Measurements from ENCODE around the gene SEMA3B.
A peak's percentile ranks its signal among the peaks of the same experiment; 100 is the strongest.
"Not testable (repeated sequence)": the region's sequence is repeated elsewhere in the genome, so short reads cannot be mapped to it uniquely, and the experiment has no call there.

Gene SEMA3B

DNA sequence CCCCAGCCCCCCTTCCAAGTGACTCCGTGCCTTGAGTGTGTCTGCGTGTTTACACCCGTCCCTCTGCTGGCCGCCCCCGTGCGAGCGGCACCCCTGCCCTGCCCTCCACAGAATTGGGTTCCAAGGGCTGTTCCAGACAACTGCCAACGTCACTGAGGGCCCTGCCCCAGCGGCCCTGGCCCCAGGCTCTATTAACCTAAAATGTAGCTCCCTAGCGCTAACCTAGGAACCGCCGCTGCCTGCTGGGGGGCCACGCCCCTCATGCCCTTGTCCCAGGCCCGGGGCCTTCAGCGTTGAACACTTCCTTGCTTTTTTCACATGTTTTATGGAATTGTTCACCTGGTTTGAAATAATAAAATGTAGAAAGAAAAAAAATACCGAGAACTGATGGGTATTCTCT is 10.0 kb upstream of the SEMA3B start:
- no peak for DNase-seq (ENCODE audit: low read depth)

DNA sequence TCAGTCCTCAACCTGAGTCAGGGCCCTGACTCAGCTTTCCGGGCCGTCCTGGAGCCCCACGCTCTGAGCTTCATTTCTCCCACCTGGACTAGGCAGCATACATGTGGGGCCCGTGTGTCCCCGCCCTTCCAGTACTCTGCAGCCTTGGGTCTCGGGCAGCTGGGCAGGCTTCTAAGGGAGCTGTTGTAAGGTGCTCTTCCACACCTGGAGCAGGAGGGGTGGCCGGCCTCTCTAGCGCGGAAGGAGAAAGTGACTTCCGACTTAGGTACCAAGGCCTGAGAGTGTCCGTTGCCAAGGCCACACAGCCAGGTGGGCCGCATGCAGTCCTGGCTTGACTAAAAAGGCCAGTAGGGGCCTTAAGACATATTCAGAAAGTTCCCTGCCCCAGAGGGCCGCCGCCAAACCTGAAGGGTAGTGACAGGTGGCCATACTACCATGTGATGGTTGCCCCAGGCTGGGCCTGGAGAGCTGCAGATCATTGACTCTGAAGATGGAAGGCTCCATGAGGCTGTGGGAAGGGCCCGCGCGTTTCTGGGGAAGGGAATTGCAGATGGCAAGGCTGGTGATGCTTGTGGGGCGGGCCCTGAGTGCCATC is 9.4 kb upstream of the SEMA3B start:
- no peak for DNase-seq (ENCODE audit: low read depth)

DNA sequence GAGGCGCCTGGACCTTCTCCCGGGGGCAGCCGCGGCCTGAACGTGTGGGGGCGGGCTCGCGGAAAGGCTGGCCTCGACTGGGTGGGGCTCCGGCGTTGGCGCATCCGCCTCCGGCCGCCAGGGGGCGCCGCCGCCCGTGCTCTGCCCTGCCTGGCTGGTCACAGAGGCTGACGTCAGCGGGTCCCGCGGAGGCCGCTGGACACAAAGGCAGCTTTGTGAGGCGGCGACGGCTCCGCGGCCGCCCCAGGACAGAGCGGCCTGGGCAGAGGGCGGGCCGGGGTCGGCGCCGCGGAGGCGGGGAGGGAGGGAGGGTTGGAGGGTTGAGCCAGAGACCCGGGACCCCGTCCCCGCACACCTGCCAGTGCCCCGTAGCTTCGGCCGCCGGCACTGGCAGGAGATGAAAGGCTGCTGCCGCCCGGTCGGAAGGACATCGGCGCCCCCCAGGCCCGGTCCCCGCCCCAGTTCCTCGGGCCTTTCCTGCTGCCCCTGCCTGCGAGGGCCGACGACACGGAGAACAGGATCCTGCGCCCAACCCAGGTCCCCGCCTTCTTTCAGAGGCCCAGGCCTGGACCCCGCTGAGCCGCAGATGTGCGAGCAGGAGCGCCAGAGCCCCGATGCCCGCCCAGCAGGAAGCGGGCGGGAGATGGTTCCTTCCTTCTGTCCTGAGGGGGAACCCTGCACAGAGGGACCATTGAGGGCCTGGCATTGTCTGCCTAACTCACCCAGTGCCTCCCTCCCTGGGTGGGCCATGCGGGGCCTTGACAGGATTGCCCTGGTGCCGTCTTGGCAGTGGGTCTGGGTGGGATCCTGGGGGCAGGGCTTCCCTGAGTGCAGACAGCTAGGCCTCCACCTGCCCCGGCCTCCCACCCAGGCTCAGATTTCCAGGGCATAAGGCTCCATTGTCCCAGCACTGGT is 8.7 kb upstream of the SEMA3B start:
- no peak for DNase-seq (ENCODE audit: low read depth)

DNA sequence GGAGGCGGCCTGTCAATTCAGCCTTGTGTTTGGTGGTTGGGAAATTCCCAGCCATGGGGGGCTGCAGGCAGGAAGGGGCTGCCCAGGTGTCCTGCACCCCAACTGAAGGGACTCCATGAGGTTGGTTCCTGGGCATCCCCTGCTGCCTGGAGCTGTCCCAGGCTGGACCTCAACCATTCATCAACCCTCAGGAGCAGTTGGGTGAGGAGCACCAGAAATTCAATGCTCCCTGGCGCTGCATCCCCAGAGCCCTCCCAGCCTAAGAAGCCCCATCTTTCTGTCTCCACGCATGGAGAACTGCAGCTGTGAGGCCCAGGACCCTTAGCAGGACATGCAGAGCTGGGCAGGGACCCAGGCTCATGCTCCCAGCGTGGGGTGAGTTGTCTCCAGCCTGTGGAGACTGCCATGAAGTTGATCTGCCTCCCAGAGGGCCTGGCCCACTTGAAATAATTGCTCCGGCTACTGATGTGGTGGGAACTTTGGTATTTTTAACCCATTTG is 8.0 kb upstream of the SEMA3B start:
- DNase-seq (ENCODE audit: low read depth): no peak

DNA sequence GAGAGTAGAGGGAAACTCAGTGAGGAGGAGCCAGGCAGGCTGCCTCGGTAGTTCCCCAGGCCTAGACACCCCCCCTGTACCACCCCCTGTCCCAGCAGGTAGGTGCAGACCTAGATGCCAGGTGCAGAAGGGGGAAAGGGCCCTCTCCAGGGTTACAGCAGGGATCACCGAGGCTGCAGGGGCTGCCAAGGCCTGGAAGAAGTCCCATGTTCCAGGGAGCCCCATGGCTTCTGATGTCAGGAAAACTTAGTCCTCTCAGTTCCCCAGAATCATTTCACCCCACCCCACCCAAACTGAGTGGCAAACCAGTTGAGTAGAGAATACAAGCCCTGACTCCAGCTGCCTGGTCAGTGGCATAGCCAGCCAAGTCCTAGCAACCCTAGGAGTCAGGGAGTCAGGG is 7.4 kb upstream of the SEMA3B start:
- DNase-seq (ENCODE audit: low read depth): no peak

DNA sequence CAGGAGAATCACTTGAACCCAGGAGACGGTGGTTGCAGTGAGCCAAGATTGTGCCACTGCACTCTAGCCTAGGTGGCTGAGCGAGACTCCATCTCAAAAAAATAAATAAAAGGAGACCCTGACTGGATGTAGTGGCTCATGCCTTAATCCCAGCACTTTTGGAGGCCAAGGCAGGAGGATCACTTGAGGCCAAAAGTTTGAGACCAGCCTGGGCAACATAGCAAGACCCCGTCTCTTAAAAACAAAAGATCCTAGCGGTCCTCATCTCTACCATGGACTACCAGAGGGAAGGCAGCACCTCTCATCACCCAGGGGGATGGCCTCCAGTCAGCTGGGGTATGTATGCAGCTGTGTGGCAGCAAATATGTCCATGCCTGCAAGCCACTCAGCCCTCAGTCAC is 6.7 kb upstream of the SEMA3B start:
- not testable (repeated sequence) for DNase-seq (ENCODE audit: low read depth)

DNA sequence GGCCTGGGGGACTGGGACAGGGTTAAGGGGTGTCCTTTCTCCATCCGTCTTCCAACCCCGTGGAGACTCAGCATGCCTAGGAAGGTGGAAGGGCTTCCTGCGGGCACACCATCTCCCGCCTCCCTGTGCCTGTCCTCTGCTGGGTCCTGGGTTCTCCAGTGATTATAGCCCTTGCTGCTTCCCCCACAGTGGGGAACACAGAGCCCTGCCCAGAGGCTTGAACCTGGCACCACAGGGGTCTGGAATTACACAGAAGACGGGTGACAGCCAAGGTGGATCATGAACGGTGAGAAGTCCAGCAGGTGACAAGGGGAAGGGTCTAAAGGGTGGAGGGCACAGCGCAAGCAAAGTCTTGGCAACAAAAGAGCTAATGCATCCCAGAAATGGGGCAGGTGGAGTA is 6.2 kb upstream of the SEMA3B start:
- DNase-seq (ENCODE audit: low read depth): no peak

DNA sequence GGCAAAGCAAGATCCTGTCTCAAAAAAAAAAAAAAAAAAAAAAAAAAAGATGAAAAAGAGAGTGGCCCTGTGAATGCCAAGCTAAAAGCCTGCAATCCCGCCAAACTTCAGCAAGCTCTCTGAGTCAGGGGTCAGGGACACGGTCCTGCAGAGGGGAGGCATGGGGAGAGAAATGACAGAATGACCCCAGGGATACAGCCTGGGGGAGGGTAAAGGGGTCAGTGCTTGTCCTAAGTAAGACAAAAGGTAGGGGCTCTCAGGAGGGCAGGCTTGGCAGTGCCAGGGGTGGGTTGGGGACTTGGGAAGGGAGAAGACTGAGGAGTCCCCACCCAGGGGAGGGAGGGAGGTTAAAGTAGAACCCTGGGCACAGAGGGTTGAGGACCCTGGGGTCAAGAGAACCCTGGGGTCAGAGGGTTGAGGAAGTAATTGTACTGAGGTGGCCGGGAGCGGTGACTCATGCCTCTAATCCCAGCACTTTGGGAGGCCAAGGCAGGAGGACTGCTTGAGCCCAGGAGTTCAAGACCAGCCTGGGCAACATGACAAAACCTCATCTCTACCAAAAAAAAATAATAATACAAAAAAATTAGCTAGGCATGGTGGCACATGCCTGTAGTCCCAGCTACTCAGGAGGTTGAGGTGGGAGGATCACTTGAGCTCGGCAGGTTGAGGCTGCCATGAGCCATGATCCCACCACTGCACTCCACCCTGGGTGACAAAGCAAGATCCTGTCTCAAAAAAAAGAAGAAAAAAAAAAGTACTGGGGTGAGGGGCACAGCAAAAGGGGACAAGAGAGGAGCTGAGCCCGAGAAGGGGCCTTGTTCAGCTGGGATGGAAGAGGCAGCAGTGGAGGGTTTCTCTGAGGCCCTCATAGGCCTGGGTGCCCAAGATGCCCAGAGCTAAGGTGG is 5.2 kb upstream of the SEMA3B start:
- DNase-seq (ENCODE audit: low read depth): no peak

DNA sequence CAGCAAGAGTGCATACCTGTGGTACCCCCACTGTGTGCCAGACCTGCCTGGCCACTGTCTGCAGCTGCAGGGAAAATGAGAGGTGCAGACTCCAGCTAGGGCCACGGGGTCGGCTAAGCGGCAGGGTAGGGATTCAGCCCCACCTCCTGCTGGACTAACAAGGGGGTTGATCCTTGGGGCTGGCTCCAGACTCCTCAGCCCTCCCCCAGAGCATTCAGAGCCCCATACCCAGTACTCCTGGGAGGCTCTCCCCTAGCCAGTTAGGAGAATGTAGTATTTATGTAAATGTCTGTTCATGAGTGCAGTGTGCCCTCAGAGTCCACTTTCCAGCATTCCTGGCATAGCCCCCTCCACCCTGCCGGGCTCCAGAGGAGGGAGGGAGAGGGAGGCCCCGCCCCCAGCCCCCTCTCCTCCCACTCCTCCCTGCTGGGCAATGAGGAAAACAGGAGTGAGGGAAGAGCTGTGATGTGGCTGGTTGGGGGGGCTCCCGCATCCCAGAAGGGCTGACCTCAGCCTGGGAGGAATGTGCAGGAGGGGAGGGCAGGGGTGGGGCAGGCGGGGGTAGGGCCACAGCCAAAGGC is 4.5 kb upstream of the SEMA3B start:
- peak; percentile 80 for DNase-seq (ENCODE audit: low read depth)

DNA sequence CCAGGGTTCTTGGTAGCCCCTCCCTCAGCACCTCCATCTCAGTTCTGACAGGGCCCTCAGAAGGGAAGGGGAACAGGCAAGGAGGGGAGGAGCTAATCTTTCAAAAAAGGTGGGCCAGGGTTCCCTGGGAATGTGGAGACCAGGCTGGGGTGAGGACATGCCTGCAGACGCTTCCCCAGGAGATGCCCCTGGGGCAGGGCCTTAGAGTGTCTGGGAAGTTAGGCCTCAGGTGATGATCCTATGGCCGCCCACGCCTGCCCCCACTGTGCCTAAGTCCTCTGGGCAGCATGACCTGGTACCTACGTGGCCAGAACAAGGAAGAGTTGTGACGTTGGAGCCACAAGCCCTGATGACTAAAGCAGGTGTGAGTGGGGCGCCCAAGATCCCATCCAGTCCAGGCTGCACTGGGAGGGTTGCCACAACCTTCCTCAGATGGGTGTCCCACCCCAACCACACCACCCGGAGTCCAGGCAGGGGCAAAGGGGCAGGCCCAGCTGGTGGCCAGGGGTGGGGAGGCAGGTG is 3.9 kb upstream of the SEMA3B start:
- DNase-seq (ENCODE audit: low read depth): no peak

DNA sequence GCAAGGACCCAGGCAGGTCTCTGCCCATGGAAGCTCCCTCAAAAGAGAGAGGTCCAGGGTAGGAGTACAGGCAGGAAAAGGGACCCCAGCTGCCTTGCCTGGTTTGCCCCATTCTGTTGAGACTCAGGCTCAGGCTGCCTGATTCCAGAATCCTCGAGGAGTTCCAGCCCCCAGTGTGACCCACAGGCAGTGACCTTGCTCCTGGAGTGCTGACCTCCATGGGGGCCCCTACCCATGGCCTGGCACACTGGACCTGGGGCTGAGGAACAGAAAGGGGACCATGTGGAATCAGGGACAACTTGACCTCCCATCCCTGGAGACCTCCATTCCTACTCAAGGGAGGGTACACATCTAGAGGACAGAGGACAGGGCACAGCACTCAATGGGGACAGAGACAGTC is 3.4 kb upstream of the SEMA3B start:
- no peak for DNase-seq (ENCODE audit: low read depth)

DNA sequence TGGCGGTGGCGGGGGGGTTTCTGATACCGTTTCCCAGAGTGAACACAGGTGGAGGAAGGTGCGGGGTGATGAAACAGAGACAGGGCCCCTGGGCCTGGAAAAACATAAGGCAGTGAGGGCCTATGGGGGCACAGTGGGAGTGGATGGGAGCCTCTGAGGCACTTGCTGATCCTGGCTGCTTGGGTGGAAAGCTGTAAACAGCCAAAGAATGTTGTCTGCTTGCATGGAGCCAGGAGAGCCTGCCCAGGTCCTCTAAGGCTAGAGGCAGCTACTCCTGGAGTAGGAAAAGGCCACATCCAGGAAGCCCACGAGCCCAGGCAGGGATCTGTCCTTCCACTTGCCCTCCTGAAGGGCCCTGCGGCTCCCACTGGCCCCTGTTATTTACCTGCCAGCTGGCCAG is 2.9 kb upstream of the SEMA3B start:
- DNase-seq (ENCODE audit: low read depth): no peak

DNA sequence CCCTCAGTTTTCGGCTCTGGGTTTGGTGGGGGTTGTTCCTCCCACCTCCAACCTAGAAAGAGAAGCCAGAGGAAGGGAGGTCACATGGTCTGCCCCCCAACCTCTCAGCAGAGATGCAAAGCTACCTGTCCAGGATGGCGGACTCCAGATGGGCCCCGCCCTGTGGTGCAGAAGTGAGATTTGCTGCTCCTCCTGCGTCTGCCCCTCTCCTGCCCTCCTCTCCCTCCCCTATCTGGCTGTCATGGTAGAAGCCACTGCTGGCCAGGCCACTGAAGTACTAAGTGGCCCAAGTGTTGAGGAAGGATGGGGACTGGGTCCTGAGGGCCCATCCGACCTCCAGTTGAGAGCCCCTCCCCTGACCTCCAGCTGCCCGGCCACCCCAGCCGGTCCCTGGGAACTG is 2.1 kb upstream of the SEMA3B start:
- no peak for DNase-seq (ENCODE audit: low read depth)

DNA sequence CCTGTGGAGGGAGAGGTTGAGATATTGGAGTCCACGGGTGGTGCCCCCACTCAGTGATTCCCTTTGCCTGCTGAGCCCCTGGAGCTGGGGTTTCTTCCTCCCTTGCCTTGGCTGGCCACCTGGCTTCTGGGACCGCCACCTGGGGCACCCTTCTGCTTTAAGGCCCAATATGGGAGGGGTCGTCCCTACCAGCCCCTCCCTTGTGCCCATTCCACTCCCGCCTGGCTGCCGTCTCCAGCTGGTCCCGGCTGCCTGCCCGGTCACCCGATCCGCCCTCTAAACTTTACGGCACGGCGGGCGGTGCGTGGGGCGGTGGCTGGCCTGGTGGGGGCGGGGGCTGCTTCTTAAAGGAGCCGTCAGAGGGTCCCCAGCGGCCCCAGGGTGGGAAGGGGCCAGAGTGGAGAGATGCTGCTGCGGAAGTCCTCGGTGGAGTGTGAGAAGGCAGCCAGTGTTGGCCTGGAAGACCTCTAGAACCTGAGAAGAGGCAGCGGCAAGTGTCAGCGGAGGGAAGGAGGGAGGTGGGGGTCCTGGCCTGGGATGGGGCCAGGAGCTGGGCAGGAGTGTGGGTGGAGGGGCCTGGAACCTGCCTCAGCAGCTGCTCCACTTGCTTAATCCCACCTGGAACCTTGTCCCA is 1.6 kb upstream of the SEMA3B start:
- DNase-seq (ENCODE audit: low read depth): no peak

DNA sequence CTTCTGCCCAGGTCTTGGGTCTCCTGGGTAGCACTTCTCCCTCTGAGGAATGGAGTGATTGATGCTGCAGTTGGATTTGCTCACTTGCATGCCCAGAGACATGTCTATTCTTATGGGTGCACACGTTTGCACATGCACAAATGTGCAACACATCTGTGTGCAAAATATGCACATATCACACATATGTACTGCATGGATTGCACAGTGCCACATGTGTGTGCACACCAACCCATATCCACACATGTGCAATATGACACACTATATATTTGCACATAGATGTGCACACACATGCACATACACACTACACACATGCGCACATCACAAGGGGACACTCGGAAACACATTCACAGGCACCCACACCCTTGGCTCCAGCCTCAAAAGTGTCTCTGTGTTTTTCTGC is 671 bp upstream of the SEMA3B start:
- DNase-seq (ENCODE audit: low read depth): no peak

DNA sequence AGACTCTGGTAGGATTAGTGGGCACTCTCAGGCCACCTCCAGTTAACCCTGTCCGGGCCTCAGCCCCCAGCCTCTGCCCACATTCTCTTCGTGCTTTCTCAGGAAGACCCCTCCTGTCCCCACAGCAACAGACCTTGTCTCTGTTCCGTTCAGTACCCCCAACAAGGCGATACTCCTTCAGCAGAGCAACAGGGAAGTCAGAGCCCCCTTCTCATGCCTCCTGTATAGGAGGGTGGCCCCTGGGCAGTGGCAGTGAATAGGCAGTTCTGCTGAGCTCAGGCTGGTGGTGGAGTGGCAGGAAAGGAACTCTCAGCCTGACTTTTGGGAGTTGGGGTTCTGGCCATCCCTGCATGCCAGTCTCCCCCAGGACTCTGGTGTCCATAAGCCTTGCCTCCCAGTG is 513 bp downstream of the SEMA3B start:
- DNase-seq (ENCODE audit: low read depth): no peak

DNA sequence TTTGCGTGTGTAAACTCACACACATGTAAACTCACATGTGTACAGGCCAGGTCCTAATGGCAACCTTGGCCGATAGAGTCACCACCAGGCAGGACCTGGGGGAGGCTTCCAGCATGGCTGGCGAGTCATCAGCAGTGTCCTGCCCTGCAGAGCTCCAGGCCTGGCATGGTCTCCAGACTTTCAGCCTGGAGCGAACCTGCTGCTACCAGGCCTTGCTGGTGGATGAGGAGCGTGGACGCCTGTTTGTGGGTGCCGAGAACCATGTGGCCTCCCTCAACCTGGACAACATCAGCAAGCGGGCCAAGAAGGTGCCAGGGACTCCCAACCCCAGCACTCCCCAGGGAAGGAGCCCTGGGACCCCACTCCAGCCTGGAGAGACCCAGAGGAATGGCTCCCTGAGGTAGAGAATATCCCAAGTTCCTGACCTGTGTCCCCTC is 1.0 kb downstream of the SEMA3B start:
- DNase-seq (ENCODE audit: low read depth): no peak

DNA sequence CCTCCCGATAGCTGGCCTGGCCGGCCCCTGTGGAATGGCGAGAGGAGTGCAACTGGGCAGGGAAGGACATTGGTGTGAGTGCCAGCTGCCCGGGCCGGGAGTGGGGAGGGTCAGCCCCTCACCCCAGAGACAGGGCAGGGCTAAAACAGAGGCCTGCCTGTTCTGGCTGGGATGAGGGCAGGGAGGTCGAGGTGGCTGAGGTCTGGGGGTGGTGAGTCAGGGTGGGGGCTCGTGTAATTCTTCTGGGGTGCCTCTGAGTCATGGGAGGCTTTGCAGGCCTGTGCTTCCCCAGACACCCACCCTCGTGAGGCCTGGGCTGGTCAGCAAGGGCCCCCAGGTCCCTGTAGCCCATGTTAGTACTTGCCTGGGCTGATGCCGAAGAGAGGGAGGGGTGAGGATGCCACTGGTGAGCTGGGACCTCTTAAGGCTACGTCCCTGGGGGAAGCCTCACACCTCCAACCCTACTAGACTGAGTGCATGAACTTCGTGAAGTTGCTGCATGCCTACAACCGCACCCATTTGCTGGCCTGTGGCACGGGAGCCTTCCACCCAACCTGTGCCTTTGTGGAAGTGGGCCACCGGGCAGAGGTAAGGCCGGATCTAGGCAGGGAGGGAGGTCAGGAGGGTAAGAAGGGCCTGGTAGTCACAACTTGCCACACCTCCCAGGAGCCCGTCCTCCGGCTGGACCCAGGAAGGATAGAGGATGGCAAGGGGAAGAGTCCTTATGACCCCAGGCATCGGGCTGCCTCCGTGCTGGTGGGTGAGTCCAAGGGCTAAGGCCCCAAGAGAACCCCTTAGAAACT is 1.7 kb downstream of the SEMA3B start:
- DNase-seq (ENCODE audit: low read depth): no peak

DNA sequence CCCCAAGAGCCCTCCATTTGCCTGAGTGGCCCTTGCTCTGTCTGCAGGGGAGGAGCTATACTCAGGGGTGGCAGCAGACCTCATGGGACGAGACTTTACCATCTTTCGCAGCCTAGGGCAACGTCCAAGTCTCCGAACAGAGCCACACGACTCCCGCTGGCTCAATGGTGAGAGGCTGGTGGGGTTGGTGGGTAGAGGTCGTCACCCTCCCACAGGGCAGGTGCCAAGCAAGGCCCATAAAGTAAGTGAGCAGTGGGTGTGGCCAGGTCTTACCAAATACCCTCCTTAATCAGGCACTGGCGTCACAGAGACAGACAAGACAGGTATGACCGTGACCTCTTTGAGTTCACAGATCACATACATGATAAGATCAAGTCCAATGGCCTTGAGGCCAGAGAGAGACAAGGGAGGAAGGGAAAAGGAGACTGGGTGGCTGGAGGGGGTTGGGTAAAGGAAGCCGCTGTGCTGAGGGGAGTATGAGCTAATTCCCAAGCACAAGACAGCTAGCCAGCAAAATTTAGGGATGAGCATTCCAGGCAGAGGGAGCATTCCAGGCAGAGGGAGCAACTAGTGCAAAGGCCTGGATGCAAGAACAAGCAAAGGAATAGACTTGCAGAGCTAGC is 2.5 kb downstream of the SEMA3B start:
- no peak for DNase-seq (ENCODE audit: low read depth)

DNA sequence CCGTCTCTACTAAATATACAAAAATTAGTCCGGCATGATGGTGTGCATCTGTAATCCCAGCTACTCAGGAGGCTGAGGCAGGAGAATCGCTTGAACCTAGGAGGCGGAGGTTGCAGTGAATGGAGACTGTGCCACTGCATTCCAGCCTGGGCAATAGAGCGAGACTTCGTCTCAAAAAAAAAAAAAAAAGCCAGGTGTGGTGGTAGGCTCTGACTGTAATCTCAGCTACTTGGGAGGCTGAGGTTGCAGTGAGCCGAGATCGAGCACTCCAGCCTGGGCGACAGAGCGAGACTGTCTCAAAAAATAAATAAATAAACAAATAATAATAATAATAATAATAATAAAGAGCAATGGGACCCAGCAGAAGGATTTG is 3.6 kb downstream of the SEMA3B start:
- DNase-seq (ENCODE audit: low read depth): not testable (repeated sequence)

All from GM04503 (cell line).